OCI-LY3 (cell line): Measurements from ENCODE around the gene PRR16.
A peak's percentile ranks its signal among the peaks of the same experiment; 100 is the strongest.

ENCODE experiments used
- H2AFZ ChIP-seq: fragments of 200-600, 300-600 bp; shearing (Covaris generic); 2 replicates; pipeline ENCODE4 v1.6.0; 2014; ENCODE audit warnings: antibody characterized with exemption, low read depth, low read length
- H3K27ac ChIP-seq: fragments of 200-600, 300-600 bp; sonication (generic); 2 replicates; pipeline ENCODE4 v1.5.1; 2014; ENCODE audit warnings: mild to moderate bottlenecking, low read length, moderate library complexity, mixed read lengths
- H3K27me3 ChIP-seq: fragments of 200-600, 300-600 bp; sonication (generic); 2 replicates; pipeline ENCODE4 v1.6.1; 2014; ENCODE audit warnings: low read depth, low read length, mixed read lengths
- H3K36me3 ChIP-seq: fragments of 200-600, 300-600 bp; sonication (generic); replicated peaks from 2 replicates; pipeline ENCODE3; 2014; ENCODE audit warnings: low read depth, low read length, mixed read lengths
- H3K4me1 ChIP-seq: fragments of 300-600, 200-600 bp; sonication (generic); 2 replicates; pipeline ENCODE4 v1.6.1; 2014; ENCODE audit warnings: low read length, mixed read lengths
- H3K4me2 ChIP-seq: fragments of 200-600, 300-600 bp; sonication (generic); 2 replicates; pipeline ENCODE4 v1.6.1; 2014; ENCODE audit warnings: low read length, mixed read lengths
- H3K4me3 ChIP-seq: fragments of 300-600, 200-600 bp; sonication (generic); 2 replicates; pipeline ENCODE4 v1.5.1; 2014; ENCODE audit warnings: antibody characterized with exemption, mild to moderate bottlenecking, low read length, moderate library complexity
- H3K79me2 ChIP-seq: fragments of 300-600, 200-600 bp; shearing (Covaris generic); 2 replicates; pipeline ENCODE4 v1.6.1; 2014; ENCODE audit warnings: mild to moderate bottlenecking, low read length, mixed read lengths
- H3K9ac ChIP-seq: fragments of 300-600, 200-600 bp; shearing (Covaris generic); 2 replicates; pipeline ENCODE4 v1.6.0; 2014; ENCODE audit warnings: mild to moderate bottlenecking, low read length, moderate library complexity
- H3K9me3 ChIP-seq: fragments of 200-600, 300-600 bp; shearing (Covaris generic); 2 replicates; pipeline ENCODE4 v1.6.1; 2014; ENCODE audit warnings: low read length, mixed read lengths; ENCODE audit not compliant: insufficient read depth
- H4K20me1 ChIP-seq: fragments of 200-600, 300-600 bp; sonication (generic); 2 replicates; pipeline ENCODE4 v1.6.1; 2016; ENCODE audit warnings: low read length, mixed read lengths; ENCODE audit not compliant: insufficient read depth
- EZH2phosphoT487 ChIP-seq: fragments of 200-600 bp; shearing (Covaris generic); IDR thresholded peaks from 2 replicates; pipeline ENCODE4 v1.6.1; 2018; ENCODE audit warnings: antibody characterized with exemption, mixed run types, low read depth
- TF ChIP-seq, protein P1 (sequence below): fragments of 200-600, 300-600 bp; sonication (generic); IDR thresholded peaks from 2 replicates; pipeline ENCODE4 v1.5.1; 2014; ENCODE audit warnings: antibody characterized with exemption, low read length, low read depth

Gene PRR16

DNA sequence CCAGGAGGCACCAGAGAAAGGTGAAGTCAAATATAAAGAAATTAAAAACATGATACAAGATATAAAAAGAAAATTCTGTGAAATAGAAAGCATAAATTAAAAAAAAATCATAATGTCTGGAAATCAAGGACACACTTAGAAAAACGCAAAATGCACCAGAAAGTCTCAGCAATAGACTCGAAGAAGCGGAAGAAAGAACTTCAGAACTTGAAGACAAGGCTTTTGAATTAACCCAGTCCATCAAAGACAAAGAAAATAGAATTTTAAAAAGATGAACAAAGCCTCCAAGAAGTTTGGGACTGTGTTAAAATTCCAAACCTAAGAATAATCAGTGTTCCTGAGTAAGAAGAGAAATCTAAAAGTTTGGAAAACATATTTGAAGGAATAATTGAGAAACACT lies 168.3 kb downstream of the PRR16 start:
- H3K27me3 ChIP-seq, result no peaks in the 10 kb centered on the region
- TF ChIP-seq EZH2phosphoT487, result no peak
- TF ChIP-seq, protein P1, sequence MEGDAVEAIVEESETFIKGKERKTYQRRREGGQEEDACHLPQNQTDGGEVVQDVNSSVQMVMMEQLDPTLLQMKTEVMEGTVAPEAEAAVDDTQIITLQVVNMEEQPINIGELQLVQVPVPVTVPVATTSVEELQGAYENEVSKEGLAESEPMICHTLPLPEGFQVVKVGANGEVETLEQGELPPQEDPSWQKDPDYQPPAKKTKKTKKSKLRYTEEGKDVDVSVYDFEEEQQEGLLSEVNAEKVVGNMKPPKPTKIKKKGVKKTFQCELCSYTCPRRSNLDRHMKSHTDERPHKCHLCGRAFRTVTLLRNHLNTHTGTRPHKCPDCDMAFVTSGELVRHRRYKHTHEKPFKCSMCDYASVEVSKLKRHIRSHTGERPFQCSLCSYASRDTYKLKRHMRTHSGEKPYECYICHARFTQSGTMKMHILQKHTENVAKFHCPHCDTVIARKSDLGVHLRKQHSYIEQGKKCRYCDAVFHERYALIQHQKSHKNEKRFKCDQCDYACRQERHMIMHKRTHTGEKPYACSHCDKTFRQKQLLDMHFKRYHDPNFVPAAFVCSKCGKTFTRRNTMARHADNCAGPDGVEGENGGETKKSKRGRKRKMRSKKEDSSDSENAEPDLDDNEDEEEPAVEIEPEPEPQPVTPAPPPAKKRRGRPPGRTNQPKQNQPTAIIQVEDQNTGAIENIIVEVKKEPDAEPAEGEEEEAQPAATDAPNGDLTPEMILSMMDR, result no peak
- H3K9ac ChIP-seq, result no peak overlapping the region
- no peak overlapping the region for H3K27ac ChIP-seq
- no peak overlapping the region for H3K4me3 ChIP-seq
- no peaks in the 10 kb centered on the region for H4K20me1 ChIP-seq
- no peak overlapping the region for H2AFZ ChIP-seq
- H3K4me1 ChIP-seq, result no peaks in the 10 kb centered on the region
- no peaks in the 10 kb centered on the region for H3K36me3 ChIP-seq
- H3K9me3 ChIP-seq, result no peaks in the 10 kb centered on the region
- H3K79me2 ChIP-seq, result no peaks in the 10 kb centered on the region
- no peak overlapping the region for H3K4me2 ChIP-seq

DNA sequence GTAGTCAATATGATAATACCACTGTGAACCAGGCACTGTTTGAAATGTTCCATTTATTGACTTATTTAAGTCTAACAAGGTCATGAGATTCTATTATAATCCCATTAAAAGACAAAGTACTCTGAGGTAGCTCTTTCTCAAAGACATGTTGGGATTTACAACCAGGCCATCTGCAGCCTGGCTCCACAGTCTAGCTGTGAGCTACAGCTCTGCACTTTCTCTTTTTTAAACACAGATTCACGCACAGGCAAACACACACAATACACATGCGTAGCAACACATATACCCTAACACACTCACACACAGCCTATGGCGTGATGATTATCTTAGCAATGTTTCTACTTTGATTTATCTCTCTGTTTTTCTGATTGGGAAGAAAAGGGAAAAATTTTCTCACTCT lies 174.3 kb downstream of the PRR16 start:
- Histone ChIP-seq H3K27me3 (no peaks in the 10 kb centered on the region), H4K20me1 (no peaks in the 10 kb centered on the region), H3K4me2 (no peak overlapping the region), H3K79me2 (no peaks in the 10 kb centered on the region), H3K9ac (no peak overlapping the region), H3K4me3 (no peak overlapping the region), H2AFZ (no peak overlapping the region), H3K36me3 (no peaks in the 10 kb centered on the region), H3K4me1 (no peaks in the 10 kb centered on the region), H3K27ac (no peak overlapping the region), H3K9me3 (no peaks in the 10 kb centered on the region)
- no peak for TF ChIP-seq EZH2phosphoT487
- TF ChIP-seq, protein P1, result no peak

DNA sequence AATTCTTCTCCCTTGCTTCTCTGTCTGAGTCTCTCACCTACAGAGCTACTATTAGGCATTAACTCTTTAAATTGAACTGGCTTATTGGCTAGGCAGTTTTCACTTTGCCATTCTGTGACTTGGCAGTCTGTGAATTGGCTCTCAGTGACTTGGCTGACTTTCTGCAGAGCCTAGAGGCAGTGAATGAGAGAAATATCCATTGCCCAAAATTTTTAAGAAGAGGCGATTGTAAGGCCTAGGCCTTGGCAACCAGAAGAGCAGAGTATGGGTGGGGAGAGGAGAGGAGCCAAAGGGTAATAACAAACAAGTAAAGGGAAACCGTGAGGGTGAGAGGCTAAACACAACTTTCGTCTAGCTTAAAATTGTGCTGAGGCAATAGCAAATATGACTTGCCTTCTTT lies 176.7 kb downstream of the PRR16 start:
- no peak overlapping the region for H3K27ac ChIP-seq
- no peaks in the 10 kb centered on the region for H3K9me3 ChIP-seq
- H4K20me1 ChIP-seq, result no peaks in the 10 kb centered on the region
- no peaks in the 10 kb centered on the region for H3K36me3 ChIP-seq
- no peaks in the 10 kb centered on the region for H3K79me2 ChIP-seq
- H2AFZ ChIP-seq, result no peak overlapping the region
- no peaks in the 10 kb centered on the region for H3K27me3 ChIP-seq
- H3K9ac ChIP-seq, result no peak overlapping the region
- H3K4me1 ChIP-seq, result no peaks in the 10 kb centered on the region
- no peak overlapping the region for H3K4me2 ChIP-seq
- TF ChIP-seq, protein P1, result no peak
- TF ChIP-seq EZH2phosphoT487, result no peak
- no peak overlapping the region for H3K4me3 ChIP-seq

DNA sequence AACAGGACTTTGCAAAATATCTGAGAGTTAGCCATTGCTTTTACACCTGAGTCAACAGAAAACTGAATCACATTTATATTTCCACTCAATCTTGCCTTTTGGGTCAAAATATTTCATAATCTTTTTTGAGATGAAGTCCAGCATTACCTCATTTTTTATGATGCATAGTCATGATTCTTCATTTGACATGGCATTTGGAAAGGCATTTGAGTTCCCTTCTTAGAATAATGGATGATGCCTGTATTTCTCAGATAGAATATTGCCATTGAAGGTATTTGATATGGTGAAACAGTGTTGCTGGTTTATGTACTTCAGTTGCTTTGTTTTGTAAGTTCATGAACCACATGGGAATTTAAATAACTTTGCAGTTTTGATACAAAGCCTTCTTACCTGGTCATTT lies 180.4 kb downstream of the PRR16 start:
- Histone ChIP-seq H3K36me3 (no peaks in the 10 kb centered on the region), H3K4me2 (no peak overlapping the region), H3K79me2 (no peaks in the 10 kb centered on the region), H3K4me1 (no peaks in the 10 kb centered on the region), H3K27me3 (no peaks in the 10 kb centered on the region), H3K9me3 (no peaks in the 10 kb centered on the region), H2AFZ (no peak overlapping the region), H3K4me3 (no peak overlapping the region), H4K20me1 (no peaks in the 10 kb centered on the region), H3K27ac (no peak overlapping the region), H3K9ac (no peak overlapping the region)
- no peak for TF ChIP-seq EZH2phosphoT487

DNA sequence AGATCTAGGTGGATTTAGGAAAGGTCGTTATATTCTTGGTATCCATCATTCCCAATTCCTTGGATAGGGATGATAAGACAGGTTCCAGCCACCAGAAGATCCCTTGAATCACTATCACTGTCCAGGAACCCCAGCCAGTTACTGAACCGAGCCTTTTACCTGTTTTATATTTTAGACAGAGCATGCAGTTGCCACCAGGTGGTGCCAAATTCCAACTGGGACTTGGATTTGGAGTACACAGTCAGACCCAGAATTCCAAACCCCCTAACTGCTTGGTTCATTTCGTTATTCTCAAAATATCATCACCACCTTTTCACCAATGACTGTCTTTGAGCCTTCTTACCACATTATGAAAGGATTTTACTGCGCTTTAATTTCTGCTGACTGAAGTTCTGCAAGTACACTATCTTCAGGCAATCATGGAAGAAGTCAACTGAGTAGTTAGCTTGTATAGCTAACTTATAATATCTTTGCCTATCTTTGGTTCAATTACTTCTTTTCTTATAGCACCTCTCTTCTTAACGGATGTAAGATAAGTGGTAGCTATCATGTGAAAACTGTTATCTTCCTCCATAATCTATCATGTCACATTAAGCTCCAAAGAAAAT lies 191.8 kb downstream of the PRR16 start:
- no peak overlapping the region for H3K9ac ChIP-seq
- no peaks in the 10 kb centered on the region for H3K9me3 ChIP-seq
- no peaks in the 10 kb centered on the region for H3K79me2 ChIP-seq
- no peak overlapping the region for H3K27ac ChIP-seq
- no peaks in the 10 kb centered on the region for H4K20me1 ChIP-seq
- no peaks in the 10 kb centered on the region for H3K4me1 ChIP-seq
- H3K4me3 ChIP-seq, result no peak overlapping the region
- H2AFZ ChIP-seq, result no peak overlapping the region
- no peaks in the 10 kb centered on the region for H3K27me3 ChIP-seq
- no peak for TF ChIP-seq EZH2phosphoT487
- TF ChIP-seq, protein P1, result peak; percentile 60
- H3K4me2 ChIP-seq, result no peak overlapping the region
- no peaks in the 10 kb centered on the region for H3K36me3 ChIP-seq
